ENCODE data around the gene ASRGL1.
A peak's percentile ranks its signal among the peaks of the same experiment; 100 is the strongest.
"Not testable (repeated sequence)": the region's sequence is repeated elsewhere in the genome, so short reads cannot be mapped to it uniquely, and the experiment has no call there.

DNA sequence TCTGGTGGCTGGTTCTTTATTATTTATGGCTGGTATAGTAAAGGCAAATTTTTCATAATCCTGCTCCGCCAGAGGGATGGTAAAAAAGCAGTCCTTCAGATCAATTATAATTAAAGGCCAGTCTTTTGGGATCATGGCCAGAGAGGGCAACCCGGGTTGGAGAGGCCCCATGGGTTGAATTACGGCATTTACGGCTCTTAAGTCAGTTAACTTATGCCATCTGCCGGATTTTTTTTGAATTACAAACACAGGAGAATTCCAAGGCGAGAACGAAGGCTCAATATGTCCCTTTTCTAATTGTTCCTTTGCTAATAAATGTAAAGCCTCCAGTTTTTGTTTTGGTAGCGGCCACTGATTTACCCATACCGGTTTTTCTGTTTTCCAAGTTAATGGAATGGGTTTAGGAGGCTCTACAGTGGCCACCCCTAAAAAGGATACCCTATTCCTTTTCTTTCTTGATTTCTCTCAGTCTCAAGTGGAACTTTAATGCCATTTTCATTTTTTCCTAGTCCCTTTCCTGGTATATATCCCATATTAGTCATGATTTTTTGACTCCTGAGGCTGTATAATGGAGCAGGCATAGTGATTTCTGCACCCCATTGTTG lies 41.3 kb downstream of the ASRGL1 start:
- not testable (repeated sequence) for TF ChIP-seq POLR2A (IDR thresholded peaks at IDR 0.05)
- TF ChIP-seq, protein P1, sequence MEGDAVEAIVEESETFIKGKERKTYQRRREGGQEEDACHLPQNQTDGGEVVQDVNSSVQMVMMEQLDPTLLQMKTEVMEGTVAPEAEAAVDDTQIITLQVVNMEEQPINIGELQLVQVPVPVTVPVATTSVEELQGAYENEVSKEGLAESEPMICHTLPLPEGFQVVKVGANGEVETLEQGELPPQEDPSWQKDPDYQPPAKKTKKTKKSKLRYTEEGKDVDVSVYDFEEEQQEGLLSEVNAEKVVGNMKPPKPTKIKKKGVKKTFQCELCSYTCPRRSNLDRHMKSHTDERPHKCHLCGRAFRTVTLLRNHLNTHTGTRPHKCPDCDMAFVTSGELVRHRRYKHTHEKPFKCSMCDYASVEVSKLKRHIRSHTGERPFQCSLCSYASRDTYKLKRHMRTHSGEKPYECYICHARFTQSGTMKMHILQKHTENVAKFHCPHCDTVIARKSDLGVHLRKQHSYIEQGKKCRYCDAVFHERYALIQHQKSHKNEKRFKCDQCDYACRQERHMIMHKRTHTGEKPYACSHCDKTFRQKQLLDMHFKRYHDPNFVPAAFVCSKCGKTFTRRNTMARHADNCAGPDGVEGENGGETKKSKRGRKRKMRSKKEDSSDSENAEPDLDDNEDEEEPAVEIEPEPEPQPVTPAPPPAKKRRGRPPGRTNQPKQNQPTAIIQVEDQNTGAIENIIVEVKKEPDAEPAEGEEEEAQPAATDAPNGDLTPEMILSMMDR (IDR thresholded peaks at IDR 0.05) = peak; percentile 47 to 56 (median 52)
